Activated CD8-positive, alpha-beta memory T cell treated with anti-CD3 and anti-CD28 coated beads for 24 hours (primary cell): ENCODE measurements around the gene ZNF419.
"Not testable (repeated sequence)": the region's sequence is repeated elsewhere in the genome, so short reads cannot be mapped to it uniquely, and the experiment has no call there.

Experiments
- DNase-seq: peaks from one replicate; pipeline ENCODE4 v3.0.0-alpha.2; 2020

Gene ZNF419

DNA sequence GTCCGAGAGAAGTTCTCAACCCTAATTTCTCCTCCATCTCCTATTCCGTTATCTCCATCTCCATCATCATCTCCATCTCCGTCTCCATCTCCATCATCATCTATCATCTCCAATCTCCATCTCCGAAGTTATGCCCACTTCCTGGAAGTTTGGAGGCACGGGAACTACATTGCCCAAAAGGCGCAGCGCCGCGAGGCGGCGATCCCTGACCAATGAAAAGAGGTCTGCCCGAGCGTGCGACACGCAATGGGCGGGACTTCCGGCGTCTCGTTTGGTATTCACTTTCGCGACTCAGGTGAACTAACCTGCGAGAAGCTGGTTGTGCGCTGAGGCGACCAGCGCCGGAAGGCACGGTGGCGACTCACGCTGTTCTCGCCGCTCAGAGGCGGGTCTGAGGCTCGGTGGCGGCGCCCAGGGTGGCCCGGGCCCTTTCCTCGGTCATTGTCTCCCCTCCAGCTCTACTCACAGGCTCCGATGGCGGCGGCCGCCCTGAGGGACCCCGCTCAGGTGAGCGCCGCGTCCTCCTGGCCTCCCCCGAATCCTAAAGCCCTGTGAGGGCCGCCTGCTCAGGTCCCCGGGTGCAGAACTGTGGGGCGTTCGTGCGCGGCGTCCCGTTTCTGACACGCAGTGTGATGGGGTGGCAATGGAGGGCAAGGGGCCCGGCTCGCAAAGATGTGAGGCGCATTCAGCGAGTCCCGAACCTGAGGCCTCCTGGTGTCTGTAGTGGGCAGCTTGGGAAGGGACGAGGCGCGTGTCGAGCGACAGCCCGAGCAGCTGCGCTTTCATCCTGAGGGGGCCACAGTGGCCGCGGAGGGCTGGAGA is at the start of gene ZNF419:
Gene ZNF419 (plus strand): TSS at position 274 of the 822 bp plus-strand sequence. CDS start 201 bp downstream, at position 475.
- peak; percentile 96 for DNase-seq

DNA sequence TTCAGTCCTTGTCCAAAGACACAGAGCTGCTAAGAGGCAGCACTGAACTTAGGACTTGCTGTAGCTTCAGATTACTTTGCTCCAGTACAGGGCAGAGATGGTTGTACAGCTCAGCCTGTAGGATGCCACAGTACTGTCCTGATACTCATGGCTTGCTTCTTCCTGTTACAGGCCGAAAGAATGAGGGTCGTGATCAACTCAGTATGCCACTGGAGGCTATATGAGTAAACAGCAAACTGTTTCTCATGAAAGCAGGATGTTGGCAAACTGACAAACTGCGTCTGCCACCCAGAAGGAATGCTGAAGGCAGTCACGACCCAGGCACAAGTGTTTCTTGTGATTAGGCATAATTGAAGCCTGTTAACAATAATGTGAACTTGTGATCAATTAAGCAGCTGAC is 49.6 kb upstream of the ZNF419 start:
- DNase-seq = no peak

DNA sequence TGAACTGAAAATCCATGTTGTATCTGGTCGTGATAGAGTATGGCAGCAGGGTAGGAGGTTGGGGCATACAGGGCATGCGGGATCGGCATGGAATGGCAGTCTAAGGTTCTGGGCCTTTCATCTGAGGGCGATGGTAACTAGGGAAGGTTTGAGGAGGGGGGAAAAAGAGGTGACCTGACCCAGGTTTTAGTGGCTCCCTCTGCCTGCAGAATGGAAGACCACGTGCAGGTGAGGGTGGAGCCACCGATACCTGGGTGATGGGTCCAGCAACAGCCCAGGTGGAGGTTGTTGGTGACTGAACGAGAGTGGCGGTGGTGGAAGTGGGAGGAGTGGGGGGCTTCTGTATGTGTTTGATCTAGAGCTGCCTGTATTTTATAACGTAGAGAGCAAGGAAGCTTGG is 48.6 kb upstream of the ZNF419 start:
- no peak for DNase-seq

DNA sequence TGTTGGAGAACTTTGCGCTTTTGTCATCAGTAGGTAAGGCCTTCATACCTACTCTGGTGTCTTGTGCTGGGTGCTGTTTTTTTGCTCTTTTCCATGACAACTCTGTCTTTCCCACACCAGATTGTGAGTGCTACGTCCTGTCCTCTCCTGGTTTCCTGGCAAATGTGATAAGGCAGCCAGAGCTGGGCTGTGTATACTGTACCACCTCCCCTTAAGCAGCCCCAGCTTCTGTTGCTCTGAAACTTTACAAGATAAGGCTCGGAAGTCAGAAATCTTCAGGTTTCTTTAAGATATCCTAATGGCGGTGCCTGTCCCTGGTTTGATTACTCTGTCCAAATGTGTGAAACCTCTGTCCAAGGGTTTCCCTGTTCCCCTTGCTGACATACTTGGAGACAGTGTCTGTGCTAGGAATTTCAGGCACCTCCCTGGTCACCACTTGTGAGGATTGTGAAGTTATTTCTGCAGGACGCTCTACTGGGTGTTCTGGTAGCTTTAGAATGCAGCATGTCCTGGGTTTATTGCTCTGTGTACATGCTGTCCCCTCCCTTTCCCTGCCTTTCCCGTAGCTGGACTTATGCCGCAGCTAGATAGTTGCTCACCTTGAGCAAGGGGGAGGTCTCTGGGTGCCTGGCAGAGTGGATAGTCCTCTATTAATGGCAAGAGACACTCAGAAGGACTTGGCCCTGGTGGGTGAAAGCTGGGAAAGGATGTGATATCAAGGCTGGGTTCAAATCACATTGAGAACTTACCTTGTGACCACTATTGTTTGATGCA is 45.4 kb upstream of the ZNF419 start:
- no peak for DNase-seq

DNA sequence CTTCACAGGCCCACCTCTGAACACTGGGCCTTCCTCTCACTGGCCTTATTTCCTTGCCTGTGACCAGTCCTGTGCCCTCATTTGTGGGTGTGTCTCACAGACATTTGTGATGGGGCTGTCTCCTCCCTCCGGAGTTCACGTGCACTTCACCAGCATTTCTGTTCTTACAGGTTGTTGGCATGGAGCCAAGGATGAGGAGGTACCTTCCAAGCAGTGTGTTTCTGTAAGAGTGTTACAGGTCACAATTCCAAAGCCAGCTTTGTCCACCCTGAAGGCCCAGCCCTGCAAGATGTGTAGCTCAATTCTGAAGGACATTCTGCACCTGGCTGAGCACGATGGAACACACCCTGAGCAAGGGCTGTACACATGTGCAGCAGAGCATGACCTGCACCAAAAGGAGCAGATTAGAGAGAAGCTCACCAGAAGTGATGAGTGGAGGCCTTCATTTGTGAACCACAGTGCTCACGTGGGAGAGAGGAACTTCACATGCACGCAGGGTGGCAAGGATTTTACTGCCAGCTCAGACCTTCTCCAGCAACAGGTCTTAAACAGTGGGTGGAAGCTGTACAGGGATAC is 44.3 kb upstream of the ZNF419 start:
- no peak for DNase-seq

DNA sequence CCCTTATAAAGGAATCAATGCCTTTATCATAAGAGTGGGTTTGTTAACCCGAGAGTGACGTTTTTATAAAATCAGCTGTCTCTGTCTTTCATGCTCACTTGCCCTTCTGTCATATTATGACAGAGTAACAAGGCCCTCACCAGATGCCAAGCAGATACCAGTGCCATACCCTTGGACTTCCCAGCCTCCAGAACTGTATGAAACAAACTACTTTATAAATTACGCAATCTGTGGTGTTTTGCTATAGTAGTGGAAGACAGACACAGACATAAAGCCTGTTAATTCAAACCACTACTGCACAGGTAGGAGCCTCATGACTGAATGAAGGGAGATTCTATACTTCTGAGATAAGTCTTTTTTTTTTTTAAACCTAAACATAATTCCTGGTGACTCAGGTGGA is 35.2 kb upstream of the ZNF419 start:
- DNase-seq = no peak

DNA sequence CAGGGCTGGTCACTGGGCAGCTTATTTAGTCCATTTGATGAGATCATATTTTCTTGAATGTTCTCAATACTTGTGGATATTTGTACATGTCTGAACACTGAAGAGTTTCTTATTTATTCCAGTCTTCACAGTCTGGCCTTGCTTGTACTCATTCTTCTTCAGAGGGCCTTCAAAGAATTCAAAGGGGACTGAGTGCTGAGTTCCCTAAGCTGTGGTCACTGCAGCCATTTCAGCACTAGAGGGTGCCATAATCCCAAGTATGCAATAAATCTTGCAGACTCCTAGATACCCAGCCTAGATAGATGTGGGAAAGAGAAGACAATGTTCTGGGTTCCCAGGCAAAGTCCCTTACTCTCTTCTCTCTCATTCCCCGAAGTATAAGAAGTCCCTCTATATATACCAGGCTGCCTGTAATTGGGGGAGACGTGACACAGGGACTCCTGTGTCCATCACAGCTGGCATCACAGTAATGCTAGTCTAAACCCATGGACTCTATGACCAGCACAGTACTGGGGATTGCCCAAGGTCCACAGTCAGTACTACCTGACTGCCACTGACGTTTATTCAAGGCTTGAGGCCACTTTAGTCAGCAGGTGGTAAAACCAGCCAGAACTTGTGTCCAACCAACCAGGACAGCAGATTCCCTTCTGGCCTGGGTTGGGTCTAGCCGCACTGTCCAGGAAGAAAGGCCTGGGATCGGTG is 21.7 kb upstream of the ZNF419 start:
- DNase-seq = no peak

DNA sequence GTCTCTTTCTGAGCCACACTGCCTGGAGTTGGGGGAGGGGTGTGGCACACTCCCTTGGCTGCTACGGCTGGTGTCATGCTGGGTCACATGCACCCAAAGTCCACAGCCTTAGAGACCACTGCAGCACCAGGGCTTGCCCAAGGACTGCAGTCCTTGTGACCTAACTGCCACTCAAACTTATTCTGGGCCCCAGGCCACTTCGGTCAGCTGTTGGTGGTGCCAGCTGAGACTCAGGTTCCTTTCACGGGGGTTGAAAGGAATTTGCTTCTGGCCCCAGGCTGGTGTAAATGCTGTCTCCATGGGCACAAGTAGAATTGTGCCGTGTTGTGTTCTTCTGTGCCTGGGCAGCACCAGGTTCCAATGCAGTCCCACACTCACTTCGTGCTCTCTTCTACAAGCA is 21.1 kb upstream of the ZNF419 start:
- DNase-seq = no peak

DNA sequence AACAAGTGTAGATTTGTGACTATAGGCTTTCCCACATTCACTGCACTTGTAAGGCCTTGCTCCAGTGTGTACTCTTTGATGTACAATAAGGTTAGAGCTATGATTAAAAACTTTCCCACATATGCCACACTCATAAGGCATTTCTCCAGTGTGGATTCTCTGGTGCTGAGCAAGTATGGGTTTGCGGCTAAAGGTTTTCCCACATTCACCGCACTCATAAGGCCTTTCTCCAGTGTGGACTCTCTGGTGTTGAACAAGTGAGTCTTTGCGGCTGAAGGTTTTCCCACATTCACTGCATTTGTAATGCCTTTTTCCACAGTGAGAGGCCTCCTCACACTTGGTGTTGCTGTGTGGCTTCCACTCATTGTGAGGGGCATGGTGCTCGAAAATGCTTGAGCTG is 13.9 kb upstream of the ZNF419 start:
- DNase-seq = no peak

DNA sequence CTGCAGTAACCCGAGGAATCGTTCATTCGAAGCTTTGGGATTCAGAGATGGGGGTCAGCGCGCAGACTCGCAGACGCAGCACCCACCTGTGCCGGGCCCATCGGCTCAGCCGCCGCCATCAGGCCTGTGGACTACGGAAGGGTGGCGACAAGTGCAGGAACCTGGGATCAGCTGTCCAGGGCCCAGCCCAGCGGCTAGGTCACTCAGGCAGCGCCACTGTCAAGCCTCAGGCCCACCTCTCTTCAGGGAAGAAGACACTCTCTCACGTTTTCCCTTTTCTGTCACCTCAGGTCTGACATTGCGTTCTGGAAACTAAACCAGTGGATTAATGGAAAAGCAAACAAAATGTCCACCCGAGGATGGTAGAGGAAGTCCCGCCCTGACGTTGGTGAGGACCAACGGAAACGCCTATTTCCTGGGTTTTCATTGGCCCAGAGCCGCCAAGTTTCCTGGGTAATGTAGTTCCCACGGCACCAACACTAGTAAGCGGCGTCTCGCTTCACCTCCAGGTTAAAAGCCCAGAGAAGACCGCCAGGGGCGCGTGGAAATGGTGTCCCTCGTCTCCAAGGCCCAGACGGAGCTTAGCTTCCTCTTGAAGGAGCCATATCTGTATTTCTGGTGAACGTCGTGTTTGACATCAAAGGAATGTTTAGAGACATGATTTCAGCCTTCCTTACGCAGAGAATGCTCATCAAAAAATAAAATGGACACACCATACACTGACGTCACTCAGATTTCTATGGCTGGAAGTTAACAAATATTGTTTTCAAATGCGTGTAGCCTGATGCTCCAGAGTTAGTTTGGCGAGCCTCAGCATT is 10.2 kb upstream of the ZNF419 start, which contains the start of gene ZNF772:
Gene ZNF772 (minus strand): TSS at position 376 of the 818 bp plus-strand sequence. CDS start 257 bp downstream, at position 119.
- DNase-seq = peak; percentile 90

DNA sequence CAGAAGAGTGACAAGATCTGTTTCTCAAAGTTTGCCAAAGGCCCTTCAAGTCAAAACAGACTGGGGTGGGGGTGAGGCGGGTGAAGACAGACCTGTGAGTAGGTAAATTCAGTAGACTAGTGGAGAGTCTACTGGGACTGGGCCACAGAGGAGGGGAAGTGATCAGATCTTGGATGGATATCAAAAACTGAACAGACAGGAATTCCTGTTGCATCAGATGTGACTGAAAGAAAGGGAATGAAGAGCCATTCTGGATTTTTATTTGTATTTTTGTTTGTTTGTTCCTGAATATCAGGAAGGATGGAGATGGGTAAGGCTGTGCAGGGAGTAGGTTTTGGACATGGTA is 722 bp downstream of the ZNF419 start:
- DNase-seq = not testable (repeated sequence)

DNA sequence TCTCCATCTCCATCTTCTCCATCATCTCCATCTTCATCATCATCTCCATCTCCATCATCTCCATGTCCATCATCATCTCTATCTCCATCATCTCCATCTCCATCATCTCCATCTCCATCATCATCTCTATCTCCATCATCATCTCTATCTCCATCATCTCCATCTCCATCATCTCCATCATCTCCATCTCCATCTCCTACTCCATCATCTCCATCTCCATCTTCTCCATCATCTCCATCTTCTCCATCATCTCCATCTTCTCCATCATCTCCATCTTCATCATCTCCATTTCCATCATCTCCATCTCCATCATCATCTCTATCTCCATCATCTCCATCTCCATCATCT is 11.8 kb downstream of the ZNF419 start:
- DNase-seq = not testable (repeated sequence)

DNA sequence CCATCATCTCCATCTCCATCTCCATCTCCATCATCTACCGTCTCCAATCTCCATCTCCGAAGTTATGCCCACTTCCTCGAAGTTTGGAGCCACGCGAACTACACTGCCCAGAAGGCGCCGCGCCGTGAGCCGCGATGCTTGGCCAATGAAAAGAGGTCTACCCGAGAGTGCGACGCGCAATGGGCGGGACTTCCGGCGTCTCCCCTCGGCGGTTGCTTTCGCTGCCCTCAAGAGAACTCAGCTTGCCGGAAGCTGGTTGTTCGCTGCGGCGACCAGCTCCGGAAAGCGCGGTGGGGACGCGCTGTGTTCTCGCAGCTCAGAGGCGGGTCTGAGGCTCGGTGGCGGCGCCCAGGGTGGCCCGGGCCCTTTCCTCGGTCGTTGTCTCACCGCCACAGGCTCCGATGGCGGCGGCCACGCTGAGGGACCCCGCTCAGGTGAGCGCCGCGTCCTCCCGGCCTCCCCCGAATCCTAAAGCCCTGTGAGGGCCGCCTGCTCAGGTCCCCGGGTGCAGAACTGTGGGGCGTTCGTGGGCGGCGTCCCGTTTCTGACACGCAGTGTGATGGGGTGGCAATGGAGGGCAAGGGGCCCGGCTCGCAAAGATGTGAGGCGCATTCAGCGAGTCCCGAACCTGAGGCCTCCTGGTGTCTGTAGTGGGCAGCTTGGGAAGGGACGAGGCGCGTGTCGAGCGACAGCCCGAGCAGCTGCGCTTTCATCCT is 12.3 kb downstream of the ZNF419 start, which contains the start of gene ZNF773:
Gene ZNF773 (plus strand): TSS at position 259 of the 716 bp plus-strand sequence. CDS start 143 bp downstream, at position 402.
- DNase-seq = peak; percentile 95

DNA sequence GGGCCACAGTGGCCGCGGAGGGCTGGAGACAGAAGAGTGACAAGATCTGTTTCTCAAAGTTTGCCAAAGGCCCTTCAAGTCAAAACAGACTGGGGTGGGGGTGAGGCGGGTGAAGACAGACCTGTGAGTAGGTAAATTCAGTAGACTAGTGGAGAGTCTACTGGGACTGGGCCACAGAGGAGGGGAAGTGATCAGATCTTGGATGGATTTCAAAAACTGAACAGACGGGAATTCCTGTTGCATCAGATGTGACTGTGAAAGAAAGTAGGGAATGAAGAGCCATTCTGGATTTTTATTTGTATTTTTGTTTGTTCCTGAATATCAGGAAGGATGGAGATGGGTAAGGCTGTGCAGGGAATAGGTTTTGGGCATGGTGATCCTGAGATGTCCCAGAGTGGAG is 12.8 kb downstream of the ZNF419 start:
- not testable (repeated sequence) for DNase-seq

DNA sequence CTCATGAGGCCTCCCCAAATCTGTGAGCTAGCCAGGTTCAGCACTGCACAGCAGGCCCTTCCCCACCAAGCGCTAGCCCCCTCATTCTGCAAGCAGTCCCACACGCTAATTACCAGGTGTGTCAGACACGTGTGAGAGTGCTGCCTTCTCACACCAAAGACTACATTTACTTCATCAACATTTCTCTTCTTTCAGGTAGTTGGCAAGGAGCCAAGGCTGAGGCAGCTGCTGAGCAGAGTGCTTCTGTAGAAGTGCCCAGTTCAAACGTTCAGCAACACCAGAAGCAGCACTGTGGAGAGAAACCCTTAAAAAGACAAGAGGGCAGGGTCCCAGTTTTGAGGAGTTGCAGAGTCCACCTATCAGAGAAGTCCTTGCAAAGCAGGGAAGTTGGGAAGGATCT is 18.6 kb downstream of the ZNF419 start:
- DNase-seq = no peak

DNA sequence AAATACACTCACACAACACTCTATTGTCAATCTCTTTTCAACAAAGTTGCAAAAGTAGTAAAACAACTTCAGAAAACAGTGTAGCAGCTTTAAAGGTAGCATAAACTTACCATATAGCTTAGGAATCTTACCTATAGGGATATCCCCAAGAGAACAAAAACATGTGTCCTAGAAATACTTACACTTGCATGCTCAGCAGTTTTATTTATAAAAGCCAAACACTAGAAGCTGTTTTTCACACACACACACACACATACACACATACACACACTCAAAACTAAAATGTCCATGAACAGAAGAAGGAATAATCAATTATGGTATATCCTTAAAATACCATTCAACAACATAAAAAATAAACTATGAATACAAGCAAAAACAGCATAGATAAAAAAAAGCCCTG is 23.9 kb downstream of the ZNF419 start:
- DNase-seq = no peak

DNA sequence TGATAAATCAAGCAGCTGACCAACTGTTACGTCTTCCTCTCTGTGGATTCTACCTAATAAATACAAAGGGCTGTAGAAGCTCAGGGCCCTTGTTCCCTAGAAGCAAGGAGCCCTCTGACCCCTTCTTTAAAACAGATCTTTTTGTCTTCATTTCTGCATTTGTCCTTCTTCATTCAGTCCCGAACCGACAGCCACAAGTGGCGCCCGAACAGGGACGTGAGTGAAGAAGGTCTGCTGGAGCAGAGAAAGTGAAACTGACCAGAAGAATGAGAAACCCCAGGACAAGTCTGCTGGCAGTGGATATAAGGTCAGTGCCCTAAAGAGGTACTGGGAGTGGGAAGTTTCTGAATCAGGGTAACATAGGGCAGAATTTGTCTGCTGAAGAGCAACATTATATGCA is 25.3 kb downstream of the ZNF419 start:
- no peak for DNase-seq

DNA sequence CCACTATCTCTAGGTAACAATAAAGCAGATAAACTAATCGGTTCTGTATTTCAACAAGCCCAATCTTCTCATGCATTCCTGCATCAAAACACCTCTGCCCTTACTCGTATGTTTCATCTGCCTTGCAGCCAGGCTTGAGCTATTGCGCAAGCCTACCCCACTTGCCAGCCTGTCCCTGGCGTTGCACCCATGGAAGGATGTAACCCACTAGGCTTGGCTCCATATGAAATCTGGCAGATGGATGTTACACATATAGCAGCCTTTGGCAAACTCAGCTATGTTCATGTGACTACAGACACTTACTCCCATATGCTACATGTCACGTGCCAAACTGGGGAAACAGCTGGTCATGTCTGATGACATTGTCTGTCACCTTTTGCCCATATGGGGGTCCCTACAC is 27.7 kb downstream of the ZNF419 start:
- DNase-seq = no peak

DNA sequence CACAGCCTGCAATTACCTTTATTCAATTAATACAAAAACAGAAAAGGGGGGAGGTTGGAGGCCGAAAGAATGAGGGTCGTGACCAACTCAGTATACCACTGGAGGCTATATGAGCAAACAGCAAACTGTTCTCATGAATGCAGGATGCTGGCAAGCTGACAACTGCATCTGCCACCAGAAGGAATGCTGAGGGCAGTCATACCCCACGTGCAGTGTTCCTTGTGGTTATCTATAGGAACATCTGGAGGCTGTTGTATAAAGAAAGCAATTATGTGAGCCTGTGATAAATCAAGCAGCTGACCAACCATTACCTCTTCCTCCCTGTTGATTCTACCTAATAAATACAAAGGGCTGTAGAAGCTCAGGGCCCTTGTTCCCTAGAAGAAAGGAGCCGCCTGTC is 30.5 kb downstream of the ZNF419 start:
- DNase-seq = not testable (repeated sequence)

DNA sequence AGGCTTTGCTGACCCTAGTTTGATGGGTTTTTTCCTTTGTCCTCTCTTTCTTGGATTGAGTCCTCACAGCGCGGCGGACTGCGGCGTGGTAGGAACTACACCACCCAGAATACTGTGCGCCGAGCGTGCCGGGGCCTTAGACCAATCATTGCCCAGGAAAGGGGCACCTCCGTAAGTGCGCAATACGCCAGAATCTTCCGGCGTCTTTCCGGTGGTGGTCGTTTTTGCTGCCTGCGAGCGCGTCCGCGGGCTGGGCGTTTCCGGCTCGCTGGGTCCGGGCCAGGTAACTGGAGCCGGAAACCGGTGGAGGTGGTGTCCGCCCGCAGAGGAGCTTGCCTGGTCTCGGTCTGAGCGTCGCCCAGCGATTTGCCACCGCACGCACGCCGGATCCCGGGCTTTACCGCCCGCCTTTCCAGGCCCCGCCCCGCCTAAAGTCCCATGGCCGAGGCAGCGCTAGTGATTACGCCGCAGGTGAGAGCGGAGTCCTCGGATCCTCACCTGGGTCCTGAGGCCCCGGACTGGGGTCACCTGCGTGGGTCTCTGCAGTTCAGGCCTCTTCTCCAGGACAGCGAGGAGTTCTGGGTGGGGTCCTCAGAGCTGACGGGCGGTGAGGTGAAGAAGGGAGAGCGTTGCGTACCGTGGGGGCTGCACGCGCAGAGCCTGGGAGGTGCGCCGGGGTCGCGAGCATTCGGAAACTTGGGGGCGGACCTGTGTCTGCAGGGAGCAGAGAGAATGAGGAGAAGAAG is 39.8 kb downstream of the ZNF419 start, which contains the start of gene ZNF549:
Gene ZNF549 (plus strand): TSS at position 221 of the 746 bp plus-strand sequence. CDS start 218 bp downstream, at position 439.
- peak; percentile 92 for DNase-seq
